T1000 (cell line): ENCODE data around the gene ZNRD2.

Experiments
- DNase-seq: peaks from one replicate; lab custom pipeline; 2025; ENCODE audit warnings: mixed read lengths; lab: John Stamatoyannopoulos, UW

The ZNRD2 gene

GRCh38 chr11:65538232-65538914, 31.9 kb upstream of the ZNRD2 start:
- no peak for DNase-seq

DNA sequence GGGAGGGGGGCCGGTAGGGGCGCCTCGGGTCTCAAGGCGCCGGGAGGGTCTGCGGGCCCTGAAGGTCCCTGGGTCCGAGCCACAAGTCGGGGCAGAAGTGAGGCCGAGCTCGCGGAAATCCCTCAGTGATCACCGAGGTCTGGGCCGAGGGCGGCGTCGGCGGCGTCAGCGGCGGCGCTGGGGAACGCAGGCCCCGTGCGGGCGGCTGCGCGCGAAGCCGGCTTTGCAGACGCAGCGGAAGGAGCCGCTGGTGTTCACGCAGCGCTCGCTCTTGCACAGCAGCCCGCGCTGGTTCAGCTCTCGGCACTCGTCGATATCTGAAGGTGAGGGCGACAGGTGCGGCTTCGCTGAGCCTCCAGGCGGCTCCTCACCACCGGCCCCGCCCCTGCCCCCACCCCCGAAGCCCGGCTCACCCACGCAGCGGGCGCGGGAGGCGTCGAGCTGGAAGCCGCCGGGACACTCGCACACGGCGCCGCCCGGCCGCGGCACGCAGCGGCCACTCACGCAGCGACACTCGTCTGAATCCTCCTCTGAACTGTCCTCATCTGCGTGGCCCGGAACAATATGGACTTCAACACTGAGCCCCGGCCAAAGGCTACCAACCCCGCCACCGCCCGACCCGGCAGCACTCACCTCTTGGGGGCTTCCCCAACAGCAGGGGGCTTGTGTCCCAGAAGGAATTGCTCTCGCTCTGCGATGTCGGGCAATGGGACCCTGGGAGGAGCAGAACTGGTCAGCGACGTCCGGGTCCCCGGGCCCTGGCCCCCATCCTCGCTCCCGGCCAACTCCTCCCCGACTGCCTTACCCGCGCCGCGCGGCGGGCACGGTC, 31.1 kb upstream of the ZNRD2 start:
- no peak for DNase-seq

DNA sequence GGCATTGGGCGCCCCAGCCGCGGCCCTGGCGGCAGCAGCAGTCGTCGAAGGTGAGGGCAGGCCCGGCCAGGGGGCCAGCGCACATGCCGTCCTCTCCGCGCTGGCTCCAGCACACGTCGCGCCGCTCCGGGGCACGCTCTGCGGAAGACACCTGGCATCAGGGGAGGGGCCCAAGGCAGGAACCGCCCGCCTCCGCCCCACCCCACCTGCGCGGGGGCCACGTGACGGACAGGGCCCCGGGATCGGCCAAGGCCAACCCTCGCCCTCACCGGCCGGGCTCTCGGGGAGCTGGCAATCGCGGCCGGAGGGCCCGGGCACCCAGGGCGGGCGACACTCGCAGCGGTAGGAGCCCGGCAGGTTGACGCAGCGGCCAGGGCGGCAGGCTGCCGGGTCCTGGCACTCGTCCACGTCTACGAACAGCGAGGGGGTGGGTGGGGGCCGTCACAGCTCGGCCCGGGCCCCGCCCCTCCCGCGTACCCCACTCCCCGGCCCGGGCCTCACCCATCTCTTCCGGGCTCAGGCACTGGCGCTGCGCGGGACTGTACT, 30.5 kb upstream of the ZNRD2 start:
- DNase-seq, result no peak

GRCh38 chr11:65540290-65541092, 29.8 kb upstream of the ZNRD2 start:
- peak; percentile 91 for DNase-seq

GRCh38 chr11:65541093-65541982, 28.9 kb upstream of the ZNRD2 start:
- DNase-seq, result no peak

GRCh38 chr11:65542738-65543390, 27.4 kb upstream of the ZNRD2 start:
- DNase-seq, result no peak

DNA sequence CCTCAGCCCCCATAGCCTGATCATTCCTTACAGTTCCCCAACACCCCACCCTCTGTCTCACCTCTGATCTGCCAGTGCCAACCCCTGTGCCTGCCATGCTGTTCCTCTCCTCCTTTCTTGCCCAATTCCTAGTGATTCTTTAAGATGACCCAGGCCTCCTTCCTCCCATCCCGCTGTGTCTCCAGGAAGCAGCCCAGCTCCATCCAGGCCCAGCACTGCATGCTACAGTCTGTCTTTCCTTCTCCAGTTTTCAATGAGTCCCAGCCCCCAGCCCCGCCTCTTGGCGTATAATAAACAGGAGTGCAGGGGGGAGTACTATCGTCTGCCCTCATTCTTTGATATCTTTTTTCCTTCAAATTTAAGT, 24.4 kb upstream of the ZNRD2 start:
- no peak for DNase-seq

GRCh38 chr11:65546217-65546958, 23.9 kb upstream of the ZNRD2 start:
- no peak for DNase-seq

GRCh38 chr11:65547446-65548125, 22.7 kb upstream of the ZNRD2 start:
- DNase-seq, result no peak

DNA sequence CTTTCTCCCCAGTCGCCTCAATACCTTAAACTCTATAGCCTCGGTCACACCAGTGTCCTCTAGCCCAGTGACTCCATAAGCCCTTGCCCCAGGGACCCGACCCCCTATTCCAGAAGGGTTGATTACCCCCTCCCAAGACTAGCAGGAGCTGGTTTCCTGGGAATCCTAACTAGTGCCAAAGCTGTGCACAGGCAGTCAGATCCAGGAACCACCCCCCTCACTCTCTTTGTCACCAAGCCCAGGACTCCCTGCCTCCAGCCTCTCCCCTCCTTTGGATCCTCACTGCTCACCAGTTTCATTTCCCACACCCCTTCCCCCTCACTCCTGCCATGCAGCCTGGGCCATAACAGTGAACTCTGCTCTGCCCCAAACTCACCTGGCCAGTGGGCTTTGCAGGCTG, 21.9 kb upstream of the ZNRD2 start:
- no peak for DNase-seq

- DNase-seq, result no peak
These were observed 21.2 kb upstream of the ZNRD2 start for GRCh38 chr11:65549096-65549495.

DNA sequence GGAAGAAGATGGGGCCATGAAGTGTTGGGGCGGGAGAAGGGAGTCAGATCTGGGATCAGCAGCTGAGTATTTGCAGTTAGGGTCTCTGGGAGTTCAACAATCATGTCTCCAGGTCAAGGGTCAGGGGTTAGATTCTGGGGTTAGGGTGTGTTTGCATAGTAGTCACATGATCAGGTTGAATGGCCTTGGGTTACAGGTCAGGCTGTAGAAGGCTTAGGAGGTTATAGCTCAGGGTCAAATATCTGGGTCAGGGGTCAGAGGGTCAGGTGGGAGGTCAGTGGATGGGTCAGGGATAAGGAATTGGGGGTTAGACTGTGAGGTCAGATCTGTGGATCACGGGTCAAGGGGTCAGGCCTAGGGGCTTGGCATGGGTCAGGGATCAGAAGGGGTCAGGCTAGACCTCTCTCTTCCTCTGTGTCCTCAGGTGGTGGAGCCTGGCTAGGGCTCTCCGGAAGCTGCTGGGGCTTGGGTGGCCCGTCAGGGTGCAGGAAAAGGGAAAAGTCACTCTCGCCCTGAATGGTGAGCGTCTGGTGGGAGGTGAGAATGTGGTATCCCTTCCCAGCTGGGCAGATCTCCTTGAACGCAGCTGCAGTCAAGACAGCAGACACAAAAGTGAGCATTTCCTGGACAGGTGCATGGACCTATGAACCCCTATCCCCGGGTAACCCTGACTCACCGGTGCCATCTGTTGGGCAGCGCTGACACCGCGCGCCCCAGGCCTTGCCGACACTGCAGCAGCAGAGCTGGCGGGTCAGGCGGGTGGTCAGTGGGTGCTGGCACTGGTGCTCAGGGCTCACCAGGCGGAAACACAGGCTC, 18.5 kb upstream of the ZNRD2 start:
- DNase-seq, result no peak

- no peak for DNase-seq
These were observed 17.8 kb upstream of the ZNRD2 start for GRCh38 chr11:65552388-65552951.

GRCh38 chr11:65553301-65554001, 16.8 kb upstream of the ZNRD2 start:
- no peak for DNase-seq

GRCh38 chr11:65554057-65554818, 16.0 kb upstream of the ZNRD2 start:
- no peak for DNase-seq

- DNase-seq, result no peak
These were observed 15.3 kb upstream of the ZNRD2 start for GRCh38 chr11:65554842-65555430.
